ENCODE data around the gene WDFY3.
"Not testable (repeated sequence)": the region's sequence is repeated elsewhere in the genome, so short reads cannot be mapped to it uniquely, and the experiment has no call there.

The WDFY3 gene

GRCh38 chr4:84852081-84852480, 114.4 kb downstream of the WDFY3 start:
- peak; percentile 65 for DNase-seq

GRCh38 chr4:84849051-84849640, 117.3 kb downstream of the WDFY3 start:
- DNase-seq, result no peak

GRCh38 chr4:84848432-84848831, 118.1 kb downstream of the WDFY3 start:
- no peak for DNase-seq

DNA sequence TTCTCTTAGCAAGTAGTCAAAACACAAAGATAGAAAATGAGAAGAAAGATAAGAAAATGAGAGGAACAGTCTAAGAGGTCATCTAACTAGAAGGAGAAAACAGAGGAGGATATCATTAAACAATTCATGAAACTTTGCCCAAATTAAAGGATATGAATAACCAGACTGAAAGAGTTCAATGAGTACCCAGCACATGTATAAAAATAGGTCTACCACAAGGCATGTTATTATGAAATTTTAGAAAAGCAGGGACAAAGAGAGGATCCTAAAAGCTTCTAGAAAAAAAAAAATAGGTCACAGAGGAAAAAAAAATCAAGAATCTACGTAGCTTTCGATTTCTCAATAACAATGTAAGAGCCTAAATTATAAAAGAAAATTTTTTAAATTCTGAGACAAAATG, 118.5 kb downstream of the WDFY3 start:
- no peak for DNase-seq

GRCh38 chr4:84846985-84847384, 119.5 kb downstream of the WDFY3 start:
- no peak for DNase-seq

GRCh38 chr4:84841435-84841834, 125.1 kb downstream of the WDFY3 start:
- no peak for DNase-seq

- DNase-seq, result no peak
These were observed 128.7 kb downstream of the WDFY3 start for GRCh38 chr4:84837751-84838150.

DNA sequence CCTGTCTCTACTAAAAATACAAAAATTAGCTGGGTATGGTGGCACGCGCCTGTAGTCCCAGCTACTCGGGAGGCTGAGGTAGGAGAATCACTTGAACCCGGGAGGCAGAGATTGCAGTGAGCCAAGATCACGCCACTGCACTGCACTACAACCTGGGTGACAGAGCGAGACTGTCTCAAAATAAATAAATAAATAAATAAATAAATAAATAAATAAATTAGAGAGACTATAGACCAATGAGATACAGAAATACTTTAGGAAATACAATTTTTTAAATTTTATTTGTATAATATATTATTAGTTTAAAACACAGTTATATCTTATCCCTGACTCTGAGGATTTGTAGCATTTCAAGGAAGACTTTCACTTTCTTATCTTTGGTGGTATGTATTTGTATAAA, 136.9 kb downstream of the WDFY3 start:
- not testable (repeated sequence) for DNase-seq

DNA sequence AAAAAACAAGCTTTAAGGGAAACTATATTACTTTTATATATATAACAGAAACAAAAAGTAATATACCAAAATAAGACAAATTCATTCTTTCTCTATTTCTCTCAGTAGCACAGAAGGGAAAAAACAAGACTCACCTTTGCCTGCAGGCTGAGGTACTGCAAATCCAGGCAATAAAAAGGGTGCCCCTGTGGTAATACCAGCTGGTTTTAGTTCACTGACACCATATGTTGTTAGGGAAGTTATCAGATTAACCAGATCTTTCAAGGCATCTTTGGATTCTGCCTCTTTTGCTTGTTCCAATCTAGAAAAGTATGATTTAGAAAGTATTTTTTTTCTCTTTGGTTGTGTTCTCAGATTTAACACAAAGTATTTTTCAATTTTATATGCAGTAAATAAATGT, 139.8 kb downstream of the WDFY3 start:
- no peak for DNase-seq

- no peak for DNase-seq
These were observed 140.7 kb downstream of the WDFY3 start for GRCh38 chr4:84825701-84826341.

DNA sequence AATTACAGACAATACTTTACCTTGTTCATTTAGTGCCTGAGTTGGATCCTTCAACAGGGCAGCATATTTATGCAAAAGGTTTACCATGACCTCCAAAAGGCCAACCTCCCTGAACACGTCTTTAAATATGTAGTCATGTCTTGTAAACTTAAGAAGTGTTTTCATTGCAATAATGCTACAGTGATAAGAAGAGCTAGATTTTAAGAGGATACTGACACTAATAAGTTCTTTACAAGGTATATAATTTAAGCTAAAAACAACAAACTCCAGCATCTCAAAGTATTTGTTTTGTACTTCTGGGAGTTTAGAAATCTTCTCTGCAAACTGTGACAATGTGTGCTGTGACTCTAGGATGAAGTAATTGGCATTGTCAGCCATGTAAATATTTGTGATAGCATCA, 145.4 kb downstream of the WDFY3 start:
- DNase-seq, result no peak

DNA sequence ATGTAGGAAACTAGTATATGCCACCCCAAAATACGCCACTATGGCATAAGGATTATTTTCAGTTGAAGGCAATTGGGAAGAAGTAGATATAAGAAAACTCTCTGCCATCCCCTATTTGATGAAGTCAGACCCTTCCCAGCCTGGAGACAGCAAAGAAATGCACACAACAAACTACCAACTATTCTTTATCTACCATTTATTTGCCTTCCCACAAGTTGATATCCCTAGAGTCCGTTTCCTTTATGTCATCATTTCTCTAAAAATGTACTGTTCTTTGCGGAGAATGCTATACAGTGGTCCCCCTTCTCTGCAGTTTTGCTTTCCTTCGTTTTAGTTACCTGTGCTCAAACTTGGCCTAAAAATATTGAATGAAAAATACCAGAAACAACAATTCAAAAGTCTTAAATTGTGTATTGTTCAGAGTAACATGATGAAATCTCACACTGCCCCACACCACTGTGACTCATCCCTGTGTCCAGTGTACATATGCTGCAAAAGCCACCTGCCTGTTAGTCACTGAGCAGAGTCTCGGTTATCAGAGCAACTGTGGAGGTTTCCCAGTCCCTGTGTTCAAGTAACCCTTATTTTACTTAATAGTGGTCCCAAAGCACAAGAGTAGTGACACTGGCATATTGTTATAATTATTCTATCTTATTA, 152.3 kb downstream of the WDFY3 start:
- DNase-seq, result no peak

DNA sequence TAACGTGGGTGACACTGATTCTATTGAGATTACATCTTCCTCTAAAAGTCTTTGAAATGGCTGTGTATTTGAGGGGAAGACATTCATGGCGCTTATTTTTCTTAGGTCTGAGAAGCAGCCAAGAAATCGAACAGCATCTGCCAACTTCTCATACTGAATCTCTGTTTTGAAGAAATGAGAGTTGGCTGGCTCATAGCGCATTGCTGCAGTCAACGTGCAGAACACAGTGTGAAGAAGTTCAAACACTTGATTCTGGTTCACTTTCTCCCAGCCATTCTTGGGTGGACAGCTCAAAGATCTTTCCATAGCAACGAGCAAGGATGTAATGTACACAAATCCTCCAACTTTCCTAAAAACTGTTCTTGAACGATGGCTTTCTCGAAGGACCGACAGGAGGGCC, 156.5 kb downstream of the WDFY3 start:
- no peak for DNase-seq

DNA sequence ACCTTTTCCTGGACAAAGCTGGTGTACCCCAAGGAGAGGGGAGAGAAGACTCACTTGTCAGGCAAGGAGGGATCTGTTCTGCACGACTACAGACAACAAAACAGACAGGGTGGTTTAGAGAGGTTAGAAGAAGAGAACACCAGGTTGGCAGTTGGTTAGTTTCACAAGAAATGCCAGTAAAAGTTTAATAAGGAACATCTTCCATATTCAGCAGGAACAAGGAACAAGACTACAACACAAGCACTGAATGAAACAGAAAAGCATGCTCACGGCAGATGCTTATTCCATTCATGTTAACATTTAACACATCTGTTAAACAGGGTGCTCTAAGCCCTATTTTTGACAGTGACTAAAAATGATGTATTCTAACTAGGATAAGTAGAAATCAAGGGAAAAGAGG, 158.2 kb downstream of the WDFY3 start:
- no peak for DNase-seq

- DNase-seq, result not testable (repeated sequence)
These were observed 159.9 kb downstream of the WDFY3 start for GRCh38 chr4:84806541-84806940.

- no peak for DNase-seq
These were observed 162.4 kb downstream of the WDFY3 start for GRCh38 chr4:84804136-84804535.

DNA sequence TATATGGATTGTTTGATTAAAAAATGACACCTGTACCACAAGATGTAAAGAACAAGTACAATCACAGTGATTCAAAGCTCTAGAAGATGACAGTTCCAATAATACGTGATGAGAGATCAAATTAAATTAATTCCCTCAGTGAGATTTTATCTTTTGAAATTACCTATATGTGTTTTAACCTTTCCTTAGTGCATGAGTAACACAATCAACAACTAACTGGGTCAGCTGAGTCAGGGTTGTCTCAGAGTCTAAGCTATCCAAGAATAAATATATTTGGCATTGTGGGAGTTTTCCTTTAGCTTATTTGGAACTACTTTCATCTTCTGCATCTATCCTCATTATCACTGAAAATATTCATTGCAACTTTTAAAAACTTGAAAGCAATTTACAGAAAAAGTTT, 162.8 kb downstream of the WDFY3 start:
- DNase-seq, result no peak

- DNase-seq, result no peak
These were observed 163.4 kb downstream of the WDFY3 start for GRCh38 chr4:84803116-84803515.

GRCh38 chr4:84800256-84800655, 166.2 kb downstream of the WDFY3 start:
- no peak for DNase-seq

DNA sequence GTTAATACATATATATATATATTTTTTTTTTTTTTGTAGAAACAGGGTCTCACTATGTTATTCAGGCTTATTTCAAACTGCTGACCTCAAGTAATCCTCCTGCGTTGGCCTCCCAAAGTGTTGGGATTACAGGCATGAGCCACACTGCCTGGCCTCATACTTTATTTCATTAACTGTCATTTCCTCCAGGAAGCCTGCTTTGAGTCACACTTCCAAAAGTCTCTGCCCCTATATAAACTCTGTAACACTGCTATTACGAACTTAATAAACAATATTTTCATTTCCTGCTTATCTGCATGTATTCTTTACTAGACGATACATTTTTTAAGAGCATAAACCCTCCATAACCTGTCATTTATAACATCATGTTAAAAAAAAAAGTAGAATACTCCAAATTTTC, 167.2 kb downstream of the WDFY3 start:
- DNase-seq, result no peak

DNA sequence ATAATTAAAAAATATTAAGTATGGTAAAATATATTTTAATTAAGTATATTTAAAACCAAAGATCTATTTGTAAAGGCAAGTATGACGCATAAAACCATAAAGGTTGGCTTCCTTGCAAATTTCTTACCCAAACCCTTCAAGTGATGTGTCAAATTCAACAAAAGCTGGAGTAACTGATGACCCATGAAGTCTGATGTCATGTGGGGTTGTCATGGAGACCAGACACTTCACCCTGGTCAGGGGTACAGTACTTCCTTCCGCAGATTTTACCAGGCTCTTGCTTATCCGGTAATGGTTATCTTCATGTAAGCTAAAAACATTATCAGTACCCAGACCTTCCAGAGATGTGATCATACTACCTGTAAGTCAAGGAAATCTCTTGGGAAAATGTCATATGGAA, 170.1 kb downstream of the WDFY3 start:
- DNase-seq, result no peak

- DNase-seq, result no peak
These were observed 173.9 kb downstream of the WDFY3 start for GRCh38 chr4:84792366-84793301.

DNA sequence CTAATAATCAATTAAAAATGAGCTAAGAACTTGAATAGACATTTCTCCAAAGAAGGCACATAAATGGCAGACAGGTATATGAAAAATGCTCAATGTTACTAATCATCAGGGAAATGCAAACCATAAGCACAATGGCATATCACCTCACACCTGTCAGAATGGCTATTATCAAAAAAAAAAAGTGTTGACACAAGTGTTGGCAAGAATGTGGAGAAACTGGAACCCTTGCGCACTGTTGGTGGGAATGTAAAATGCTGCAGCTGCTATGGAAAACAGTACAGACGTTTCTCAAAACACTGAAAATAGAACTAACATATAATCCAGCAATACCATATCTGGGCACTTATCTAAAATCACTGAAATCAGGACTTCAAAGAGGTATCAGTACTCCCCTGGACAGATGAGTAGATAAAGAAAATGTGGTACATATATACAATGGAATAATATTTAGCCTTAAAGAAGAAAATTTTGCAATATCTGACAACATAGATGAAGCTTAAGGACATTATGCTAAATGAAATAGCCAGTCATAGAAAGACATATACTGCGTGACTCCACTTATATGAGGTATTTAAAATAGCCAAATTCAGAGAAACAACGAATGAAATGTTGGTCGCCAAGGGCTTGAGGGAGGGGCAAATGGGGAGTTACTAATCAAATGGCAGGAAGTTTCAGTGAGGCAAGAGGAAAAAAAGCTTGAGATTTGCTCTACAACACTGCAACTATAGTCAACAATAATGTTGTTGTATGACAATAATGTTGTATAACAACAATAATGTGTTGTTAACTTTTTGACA, 175.5 kb downstream of the WDFY3 start:
- no peak for DNase-seq

Data from DMS79 (cell line).